ENCODE data around the gene AIG1.
"Not testable (repeated sequence)": the region's sequence is repeated elsewhere in the genome, so short reads cannot be mapped to it uniquely, and the experiment has no call there.

Gene AIG1

DNA sequence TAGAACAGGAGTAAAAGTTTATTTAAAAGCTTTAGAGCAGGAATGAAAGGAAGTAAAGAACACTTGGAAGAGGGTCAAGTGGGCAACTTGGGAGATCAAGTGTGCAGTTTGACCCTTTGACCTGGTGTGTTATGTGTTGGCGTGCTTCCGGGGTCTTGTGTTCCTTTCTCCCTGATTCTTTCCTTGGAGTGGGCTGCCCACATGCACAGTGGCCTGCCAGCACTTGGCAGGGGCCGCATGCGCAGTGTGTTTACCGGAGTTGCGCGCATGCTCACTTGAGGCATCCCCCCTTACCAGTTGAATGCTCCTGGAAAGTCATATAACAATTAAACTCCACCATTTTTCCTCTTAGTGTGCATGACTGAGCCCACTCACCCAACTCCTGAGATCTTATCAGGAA lies 229.5 kb downstream of the AIG1 start:
- DNase-seq = no peak

DNA sequence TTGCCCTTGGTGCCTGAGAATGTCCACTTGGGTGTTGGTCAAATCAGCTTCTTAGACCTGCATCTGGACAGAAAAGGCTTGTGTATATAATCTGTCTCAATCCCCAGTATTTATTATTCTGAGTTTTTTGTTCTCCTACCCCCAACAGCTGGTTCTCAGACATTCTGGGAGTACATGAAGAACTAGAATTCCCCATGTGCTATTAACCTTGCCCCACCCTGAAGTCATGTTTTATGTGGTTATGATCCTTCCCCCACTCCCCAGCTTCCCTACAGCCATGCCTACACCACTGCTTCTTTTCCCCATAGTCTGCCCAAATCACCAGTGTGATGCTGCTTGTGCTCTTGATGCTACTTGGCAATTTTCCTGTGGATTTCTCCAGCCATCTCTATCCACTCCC lies 232.8 kb downstream of the AIG1 start:
- DNase-seq = no peak

DNA sequence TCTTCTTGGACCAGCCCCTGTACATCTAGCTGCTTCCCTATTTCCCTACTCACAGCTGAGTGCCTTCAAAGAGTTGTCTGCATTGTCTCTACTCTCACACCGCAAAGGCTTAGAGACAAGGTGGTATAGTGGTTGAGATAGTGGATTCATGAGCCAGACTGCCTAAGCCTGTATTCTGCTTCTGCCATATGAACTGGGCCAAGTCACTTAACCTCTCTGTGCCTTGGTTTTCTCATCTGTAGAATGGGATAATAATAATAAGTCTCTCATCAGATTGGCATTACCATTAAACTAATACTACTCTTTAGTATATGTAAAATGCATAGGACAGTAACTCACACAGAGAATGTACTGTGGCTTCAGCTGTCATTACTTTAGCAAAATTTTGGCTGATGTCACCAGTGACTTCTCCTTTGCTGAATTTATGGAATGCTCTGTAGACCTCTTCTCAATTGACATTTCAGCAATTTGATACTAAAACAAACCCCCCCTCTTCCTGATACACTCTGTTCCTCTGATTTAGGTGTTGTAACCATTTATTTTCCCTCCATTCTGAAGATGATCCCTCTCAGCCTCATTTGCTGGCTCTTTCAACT lies 233.7 kb downstream of the AIG1 start:
- no peak for DNase-seq

DNA sequence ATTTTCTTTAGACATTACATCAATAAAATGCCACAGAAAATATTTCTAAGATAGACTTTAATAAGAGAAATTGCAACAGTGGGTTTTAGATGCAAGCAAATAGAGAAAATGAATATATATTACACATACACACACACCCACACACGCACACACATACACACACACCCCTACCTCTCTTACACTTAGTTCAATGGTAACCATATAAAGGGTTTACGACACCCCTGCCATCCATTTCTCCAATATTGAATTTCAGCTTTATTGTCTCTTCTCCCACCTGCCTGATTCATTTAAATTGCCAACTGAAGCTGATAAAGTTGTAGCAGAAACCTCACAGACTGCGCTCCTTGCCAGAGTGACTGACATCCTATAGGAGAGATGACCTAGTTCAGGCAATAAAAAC lies 235.2 kb downstream of the AIG1 start:
- no peak for DNase-seq

DNA sequence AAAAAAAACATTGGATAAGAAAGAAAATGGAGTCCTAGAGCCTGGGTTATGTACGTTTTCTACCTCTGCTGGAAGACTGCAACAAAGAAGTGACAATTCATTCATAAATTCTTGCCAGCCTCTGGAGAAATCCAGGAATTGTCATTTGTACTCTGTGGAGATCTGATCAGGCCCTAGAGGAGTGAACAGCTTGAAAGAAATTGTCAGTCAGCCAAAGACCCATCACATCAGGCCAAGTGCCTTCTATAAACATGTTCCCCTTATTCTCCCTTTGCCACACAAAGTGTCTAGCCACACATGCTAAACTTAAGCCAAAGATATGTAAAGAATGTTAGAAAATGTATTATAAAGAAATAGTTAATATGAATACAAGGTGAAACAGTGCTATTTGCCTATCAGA lies 237.4 kb downstream of the AIG1 start:
- no peak for DNase-seq

DNA sequence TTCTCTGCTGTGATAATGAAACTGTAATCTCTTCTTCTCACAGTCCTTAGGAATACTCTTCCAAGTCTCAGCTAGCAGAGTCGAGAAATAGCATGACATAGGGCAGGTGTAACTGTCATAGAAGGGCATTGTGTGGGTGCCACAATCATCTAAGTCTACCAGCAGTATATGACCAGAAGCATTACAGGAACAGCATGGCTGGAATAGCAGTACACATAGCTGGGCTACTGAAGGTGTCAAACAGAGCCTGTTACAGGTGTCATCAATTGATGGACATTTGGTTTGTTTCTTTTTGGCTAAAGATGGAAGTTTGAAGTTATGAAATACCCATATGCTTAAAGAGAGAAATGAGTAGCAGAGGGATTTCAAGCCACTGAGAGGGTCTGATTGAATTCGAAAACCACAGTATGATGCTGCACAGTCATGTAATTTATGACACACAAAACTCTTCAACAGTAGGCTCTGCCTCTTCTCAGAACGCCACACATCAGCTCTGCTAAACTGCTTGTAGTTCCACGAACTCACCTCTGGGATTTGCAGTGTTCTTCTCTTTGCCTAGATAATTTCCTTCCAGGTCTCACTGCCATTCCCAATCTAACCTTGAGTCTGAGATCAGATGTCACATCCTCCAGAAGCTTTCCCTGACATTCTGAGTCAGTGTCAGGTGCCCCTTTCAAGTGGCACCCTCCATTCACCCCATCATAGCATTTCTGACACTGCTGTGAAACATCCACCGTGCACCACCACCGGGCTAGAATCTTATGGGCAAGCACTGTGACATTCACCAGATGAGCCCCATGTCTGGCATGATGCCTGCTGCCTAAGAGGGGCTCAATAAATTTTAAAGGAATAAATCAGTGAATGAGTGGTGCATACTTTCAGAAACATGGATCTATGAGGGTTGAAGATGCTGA lies 238.8 kb downstream of the AIG1 start:
- DNase-seq = peak; percentile 70

DNA sequence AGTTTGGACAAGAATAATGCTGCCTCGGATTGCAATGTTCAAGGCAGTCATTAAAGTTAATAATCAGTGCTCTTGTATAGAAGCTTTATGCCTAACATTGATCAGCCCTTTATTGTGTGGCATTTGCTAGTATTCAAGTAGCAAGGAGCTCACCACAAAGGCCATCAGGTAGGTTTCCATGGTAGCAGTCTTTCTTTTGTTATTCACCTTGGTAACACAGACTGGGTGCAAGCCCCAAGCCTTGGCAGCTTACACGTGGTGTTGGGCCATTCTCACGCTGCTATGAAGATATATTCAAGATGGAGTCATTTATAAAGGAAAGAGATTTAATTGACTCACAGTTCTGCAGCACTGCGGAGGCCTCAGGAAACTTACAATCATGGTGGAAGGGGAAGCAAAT lies 240.5 kb downstream of the AIG1 start:
- DNase-seq = no peak

DNA sequence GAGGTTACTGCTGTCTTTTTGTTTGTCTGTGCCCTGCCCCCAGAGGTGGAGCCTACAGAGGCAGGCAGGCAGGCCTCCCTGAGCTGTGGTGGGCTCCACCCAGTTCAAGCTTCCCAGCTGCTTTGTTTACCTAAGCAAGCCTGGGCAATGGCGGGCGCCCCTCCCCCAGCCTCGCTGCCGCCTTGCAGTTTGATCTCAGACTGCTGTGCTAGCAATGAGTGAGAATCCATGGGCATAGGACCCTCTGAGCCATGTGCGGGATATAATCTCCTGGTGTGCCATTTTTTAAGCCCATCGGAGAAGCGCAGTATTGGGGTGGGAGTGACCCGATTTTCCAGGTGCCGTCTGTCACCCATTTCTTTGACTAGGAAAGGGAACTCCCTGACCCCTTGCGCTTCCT lies 247.1 kb downstream of the AIG1 start:
- not testable (repeated sequence) for DNase-seq

DNA sequence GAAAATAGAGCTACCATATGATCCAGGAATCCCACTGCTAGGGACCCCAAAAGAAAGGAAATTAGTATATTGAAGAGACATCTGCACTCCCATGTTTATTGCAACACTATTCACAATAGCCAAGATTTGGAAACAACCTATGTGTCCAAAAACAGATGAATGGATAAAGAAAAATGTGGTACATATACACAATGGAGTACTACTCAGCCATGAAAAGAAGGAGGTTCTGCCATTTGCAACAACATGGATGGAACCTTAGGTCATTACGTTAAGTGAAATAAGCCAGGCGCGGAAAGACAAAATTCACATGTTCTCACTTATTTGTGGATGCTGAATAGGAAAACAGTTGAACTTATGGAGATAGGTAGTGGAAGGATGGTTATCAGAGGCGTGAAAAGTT lies 252.5 kb downstream of the AIG1 start:
- no peak for DNase-seq

DNA sequence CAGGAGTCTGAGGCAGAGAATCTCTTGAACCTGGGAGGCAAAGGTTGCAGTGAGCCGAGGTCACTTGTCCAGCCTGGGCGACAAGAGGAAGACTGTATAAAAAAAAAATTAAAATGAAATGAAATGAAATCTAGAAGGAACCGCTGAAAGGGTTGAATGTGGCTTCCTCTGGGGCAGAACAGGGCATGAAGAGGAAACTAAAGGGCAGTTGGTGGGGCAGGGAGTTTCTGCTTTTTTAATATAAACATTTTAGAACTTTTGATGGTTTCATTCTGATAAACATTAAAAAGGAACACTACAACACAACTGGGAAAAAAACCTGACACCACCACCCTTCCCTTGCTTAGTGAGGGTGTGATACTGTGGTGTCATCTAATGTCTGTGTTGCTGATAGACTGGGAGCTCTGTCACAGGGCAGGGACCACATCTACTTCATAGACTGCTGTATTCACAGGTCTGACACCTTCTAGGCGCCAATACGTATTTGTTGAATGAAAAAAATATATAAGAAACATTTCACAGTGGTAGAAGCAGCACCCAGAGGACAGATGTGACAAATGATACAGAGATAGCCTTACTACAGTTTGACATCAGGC lies 260.9 kb downstream of the AIG1 start:
- DNase-seq = no peak

DNA sequence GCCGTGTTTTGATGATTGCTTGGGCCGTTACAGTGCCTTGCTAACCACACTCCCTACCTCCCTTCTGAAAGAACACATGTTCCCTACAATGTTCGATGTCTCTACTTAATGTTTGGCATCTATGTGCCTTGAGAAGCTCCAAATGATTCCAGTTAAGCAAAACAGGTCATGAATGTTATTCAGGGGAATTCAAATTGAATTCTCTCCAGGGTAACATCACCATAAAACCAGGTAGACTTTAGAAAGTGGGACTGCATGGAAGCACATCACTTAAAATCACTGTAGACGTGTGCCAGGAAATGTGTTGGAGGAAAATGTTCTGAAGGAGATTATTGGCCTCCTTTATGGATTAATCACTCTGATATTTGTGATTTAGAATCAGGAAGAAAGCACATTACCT lies 261.7 kb downstream of the AIG1 start:
- no peak for DNase-seq

DNA sequence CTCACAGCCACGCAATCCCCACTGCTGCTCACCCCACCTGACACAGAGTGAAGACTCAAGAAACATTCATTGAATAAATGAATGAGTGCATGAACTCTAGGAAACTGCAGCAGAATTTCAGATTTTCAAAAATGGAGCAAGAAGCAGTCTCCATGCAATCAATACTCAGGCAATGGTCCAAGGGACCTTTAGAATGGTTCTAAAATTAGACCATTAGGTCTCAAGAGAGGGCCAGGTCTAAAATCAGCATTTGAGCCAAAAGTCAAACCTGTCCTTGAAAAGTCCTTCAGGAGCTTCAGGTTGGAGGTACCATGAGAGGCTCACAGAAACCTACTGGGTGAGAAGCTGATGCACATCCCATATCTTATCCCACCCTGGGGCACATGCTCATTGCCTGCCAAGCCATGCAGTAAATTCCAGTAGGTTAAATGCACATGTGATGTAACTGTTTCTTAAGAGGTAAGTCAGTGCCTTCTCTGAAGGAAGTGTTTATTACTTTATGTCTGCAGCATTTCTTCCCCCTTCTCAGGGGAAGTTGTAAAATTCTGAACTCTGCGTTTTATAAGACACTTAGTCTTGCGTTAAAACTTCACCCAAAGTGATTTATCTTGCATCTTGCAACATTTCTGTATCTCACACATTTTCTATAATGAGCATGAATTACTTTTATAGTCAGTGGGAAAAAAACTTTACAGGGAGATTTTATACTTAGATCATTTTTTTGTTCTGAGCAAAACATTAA lies 263.2 kb downstream of the AIG1 start:
- no peak for DNase-seq

DNA sequence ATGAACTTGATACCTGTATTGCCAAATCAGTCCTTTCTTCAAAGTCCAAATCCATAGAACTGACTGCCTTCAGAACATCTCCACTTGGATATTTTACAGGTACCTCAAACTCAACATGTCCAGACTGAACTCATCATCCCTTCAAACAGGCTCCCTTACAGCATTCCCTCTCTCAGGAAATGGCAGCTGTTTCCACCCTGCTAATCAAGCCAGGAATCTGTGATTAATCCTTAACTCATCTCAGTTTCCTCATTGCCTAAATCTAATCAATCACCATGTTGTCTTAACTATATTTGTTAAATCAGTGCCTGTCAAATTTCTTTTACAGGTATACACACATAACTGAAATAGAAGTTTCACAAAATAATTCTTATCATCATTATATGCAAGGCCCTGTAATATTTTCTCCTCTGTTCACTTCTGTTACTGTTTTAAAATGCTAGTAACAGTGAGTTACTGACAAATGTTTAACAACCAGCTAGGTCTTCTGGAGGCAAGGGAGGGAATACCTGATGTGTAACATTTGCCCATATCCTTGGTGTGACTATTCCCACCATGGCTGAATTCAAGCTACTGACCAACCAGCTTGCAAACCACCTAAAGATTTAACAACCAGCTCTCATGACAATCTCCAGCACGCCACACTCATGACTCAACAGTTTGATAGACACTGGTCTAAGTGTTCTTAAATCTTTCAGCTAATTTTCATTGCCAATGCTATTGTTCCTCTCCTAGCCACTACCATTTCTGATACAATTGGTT lies 264.9 kb downstream of the AIG1 start:
- DNase-seq = no peak

DNA sequence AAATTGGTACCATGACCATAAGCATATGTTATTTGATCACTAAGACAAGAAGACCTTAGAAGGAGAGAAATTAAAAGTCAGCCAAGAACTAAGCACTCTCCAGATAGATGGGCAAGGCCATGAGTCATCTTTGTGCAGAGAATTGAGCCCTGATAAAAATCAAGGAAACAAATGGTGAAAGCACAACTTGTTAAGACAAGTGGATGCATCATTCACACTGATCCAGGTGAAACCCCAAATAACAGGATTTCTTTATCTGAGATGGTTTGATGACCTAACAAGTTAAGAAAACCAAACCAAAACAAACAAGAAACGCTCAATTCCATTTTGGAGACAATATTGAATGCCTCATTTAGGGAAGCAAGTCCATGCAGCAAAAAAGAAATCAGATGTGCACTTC lies 268.2 kb downstream of the AIG1 start:
- no peak for DNase-seq

DNA sequence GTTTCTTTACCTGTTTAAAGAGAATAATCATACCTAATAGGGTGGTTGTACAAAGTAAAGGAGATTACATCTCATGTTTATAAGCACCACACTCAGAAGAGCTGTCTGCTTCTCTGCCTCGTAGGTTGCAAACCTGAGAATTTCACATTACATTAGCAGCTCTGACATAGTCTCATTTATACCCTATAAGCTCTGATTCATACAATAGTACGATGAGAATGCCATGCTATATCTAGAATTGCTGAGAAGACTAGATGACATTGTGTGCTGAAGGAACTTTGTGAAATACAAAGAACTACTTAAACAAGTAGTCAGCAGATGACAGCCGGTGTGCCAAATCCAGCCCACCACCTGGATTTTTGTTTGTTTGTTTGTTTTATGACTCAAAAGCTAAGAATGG lies 268.6 kb downstream of the AIG1 start:
- DNase-seq = no peak

DNA sequence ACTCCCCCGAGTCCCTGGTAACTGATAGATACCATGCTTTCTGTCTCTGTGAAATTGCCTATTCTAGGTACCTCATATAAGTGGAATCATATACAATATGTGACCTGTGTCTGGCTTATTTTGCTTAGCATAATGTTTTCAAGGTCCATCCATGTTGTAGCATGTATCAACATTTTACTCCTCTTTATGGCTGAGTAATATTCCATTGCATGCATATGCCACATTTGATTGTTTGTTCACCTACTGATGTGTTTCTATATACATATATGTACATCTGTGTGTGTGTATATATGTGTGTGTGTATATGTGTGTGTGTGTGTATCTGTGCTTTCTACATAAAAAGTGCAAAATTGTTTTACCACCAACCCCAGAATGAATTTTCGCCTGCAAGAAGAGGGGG lies 270.7 kb downstream of the AIG1 start:
- no peak for DNase-seq

DNA sequence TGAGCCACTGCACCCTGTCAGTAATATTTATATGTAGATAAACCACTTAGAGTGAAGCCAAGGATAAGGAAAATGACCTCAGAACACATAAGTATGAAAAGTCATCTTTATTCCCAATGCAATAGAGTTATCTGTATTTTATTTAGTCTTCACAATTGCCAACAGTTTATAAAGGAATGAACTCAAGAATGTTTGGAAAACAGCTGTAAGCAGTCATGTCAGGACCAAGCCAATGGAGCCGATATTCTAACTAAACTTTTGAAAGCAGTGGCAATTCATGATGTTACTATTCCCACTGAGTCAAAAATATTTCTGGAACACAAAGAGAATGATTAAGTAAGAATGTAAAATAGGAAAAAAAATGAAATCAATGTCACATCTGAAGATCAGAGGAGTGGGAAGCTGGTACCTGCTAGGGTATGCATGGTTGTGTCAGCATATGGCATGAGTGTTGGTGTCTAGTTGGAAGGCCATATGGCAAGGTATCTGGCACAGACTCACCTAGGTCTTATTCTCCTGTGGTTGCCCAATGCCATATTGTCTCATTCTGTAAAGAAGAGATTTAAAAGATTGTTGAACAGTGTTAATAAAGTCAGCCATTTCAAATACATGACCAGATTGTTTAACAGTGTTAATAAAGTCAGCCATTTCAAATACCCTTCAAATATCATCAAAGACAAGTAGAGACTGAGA lies 271.6 kb downstream of the AIG1 start:
- no peak for DNase-seq

DNA sequence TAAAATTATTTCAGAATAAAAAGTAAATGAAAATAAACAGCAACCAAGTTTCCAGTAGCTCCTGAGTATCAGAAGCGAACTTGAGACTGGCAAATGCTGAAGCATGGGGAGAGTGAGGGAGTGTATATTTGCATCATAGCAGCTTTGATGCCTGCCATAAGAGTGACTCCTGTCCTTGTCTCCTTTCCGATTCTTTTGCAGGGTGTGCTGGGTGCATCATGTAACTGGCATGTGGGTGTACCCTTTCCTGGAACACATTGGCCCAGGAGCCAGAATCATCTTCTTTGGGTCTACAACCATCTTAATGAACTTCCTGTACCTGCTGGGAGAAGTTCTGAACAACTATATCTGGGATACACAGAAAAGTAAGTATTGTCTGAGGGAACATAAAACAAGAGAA lies 272.4 kb downstream of the AIG1 start:
- DNase-seq = no peak

DNA sequence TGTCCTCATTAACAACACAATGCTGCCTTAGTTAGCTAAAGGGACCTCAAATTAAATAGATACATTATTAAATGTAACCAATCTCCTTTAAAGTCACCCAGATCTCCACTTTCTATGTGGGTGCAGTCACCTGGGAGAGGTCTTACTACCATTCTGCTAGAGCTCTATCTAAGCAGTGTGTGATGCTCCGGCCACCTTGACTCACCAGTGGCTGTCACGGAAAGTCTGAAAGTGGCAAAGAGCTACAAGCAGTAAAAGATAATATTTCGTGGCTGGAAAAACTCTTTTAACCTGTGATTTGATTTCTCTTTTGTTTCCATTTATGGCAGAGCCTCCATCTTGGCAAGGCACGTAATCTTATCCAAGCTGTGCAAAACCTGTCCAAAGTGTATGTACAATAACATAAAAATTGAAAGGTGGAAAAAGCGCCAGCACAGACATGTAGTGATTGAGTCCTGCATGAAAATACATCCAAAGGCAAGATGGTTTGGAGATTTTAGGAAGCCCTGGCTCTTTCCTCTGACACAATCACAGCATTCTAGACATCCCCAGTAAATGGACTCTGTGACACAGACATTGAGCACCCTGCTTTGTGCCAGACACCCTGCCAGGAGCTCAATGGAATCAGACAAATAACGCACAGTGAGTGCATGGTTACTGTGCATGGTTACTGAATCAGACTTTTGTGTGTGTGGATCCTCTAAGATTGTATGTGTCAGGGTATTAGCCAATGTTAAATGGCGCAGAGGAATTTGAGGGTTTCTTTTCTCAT lies 273.2 kb downstream of the AIG1 start:
- no peak for DNase-seq

DNA sequence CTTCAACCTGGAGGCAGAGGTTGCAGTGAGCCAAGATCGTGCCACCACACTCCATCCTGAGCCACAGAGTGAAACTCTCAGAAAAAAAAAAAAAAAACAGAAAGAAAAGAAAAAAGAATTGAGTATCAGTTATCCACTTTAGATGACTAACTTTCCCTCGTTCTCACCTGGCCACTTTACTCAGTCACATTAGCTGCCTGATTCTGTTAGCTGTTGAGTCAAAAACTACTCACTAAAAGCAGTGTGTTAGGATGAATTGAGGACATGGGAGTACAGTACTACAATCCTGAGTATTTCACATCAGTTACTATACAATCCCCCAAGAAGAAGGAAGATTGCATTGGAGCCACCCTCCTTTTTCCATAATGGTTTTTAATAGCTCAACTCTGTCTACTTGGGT lies 275.2 kb downstream of the AIG1 start:
- no peak for DNase-seq

DNA sequence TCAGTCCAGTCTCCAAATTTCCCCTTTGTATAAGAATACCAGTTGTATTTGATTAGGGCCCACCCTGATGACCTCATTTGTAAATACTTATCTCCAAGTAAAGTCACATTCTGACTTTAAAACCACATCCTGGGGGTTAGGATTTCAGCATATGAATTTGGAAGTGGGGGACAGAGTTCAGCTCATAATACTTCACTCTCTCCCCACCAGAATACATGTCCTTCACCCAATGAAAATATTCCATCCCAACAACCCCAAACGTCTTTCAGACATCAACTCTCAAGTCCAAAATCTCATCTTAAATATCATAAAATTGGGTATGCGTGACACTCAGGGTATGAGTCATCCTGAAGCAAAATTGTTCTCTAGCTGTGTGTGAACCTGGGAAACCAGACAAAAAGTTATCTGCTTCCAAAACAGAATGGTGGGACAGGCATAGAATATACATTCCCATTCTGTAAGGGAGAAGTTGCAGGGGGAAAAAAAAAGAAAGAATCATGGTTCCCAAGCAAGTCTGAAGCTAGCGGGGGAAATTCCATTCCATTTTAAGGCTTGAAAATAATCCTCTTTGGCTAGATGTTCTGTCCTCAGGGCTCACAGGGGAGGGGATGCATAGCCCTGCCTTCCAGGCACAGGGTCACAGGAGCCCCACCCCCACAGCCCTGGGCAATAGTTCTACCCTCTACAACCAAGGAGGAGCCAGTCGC lies 275.9 kb downstream of the AIG1 start:
- peak; percentile 8 for DNase-seq
